H1 (cell line): ENCODE measurements around the gene ENO3. TPM values are rescaled to one million over a fixed set of nuclear protein-coding genes. Genes with fewer than 3 reads are reported as not detected.

Source experiments
- CTCF ChIA-PET: fragments of 300-600 bp; sonication (Branson Sonifier 250); formaldehyde crosslinking; loops from one replicate; lab custom pipeline; 2021; ENCODE audit not compliant: partially characterized antibody; lab: Charles Lee
- POLR2A ChIA-PET: fragments of 300-600 bp; sonication (Branson Sonifier 250); formaldehyde crosslinking; loops from one replicate; lab custom pipeline; 2021; ENCODE audit warnings: inconsistent platforms; ENCODE audit not compliant: partially characterized antibody; lab: Charles Lee
- DNase-seq, 2 experiments: peaks; one replicate each; pipeline versions ENCODE4 v3.0.0 to v3.0.0-alpha.2; 2010 to 2022; ENCODE audit warnings: low spot score in 2 of 2, low read depth in 1 of 2, mixed read lengths in 1 of 2
- FAIRE-seq: peaks from 2 replicates; lab custom pipeline; 2011; peaks lifted over from hg19 to GRCh38; lab: Jason Lieb, UNC
- H2AFZ ChIP-seq: 2 replicates; pipeline ENCODE4 v1.8.1; 2012; ENCODE audit warnings: low read length, inconsistent platforms
- H2AK5ac ChIP-seq: 2 replicates; pipeline ENCODE4 v1.6.1; 2013; ENCODE audit warnings: low read depth, low read length
- H2BK120ac ChIP-seq: replicated peaks from 2 replicates; pipeline ENCODE3; 2013; ENCODE audit warnings: low read depth, low read length, inconsistent platforms
- H2BK12ac ChIP-seq: 2 replicates; pipeline ENCODE4 v1.6.1; 2013; ENCODE audit warnings: low read depth, low read length
- H2BK15ac ChIP-seq: 2 replicates; pipeline ENCODE4 v1.6.1; 2013; ENCODE audit warnings: low read length
- H2BK20ac ChIP-seq: 2 replicates; pipeline ENCODE4 v1.6.1; 2013; ENCODE audit warnings: low read length
- H2BK5ac ChIP-seq: 2 replicates; pipeline ENCODE4 v1.6.1; 2013; ENCODE audit warnings: low read depth, low read length
- H3K14ac ChIP-seq: 2 replicates; pipeline ENCODE4 v1.6.1; 2013; ENCODE audit warnings: inconsistent platforms; ENCODE audit not compliant: insufficient read length
- H3K18ac ChIP-seq: 2 replicates; pipeline ENCODE4 v1.6.1; 2013; ENCODE audit warnings: low read length; ENCODE audit errors: extremely low read depth
- H3K23ac ChIP-seq: 2 replicates; pipeline ENCODE4 v1.6.1; 2013; ENCODE audit warnings: inconsistent platforms; ENCODE audit not compliant: insufficient read length
- H3K23me2 ChIP-seq: 2 replicates; pipeline ENCODE4 v1.6.1; 2013; ENCODE audit warnings: low read depth, low read length
- H3K27ac ChIP-seq: 2 replicates; pipeline ENCODE4 v1.6.1; 2011; ENCODE audit warnings: low read depth, low read length, inconsistent platforms
- H3K27me3 ChIP-seq, 4 experiments: replicated peaks in 1 of 4; 1 replicate in 1 of 4; 2 replicates in 3 of 4; pipeline versions ENCODE4 v1.6.1 to v1.8.1; 2011 to 2013; ENCODE audit warnings: low read length in 3 of 4, mild to moderate bottlenecking in 3 of 4, inconsistent platforms in 2 of 4, mixed read lengths in 2 of 4, moderate library complexity in 1 of 4; ENCODE audit not compliant: control insufficient read depth in 3 of 4, insufficient read depth in 3 of 4; ENCODE audit errors: extremely low read depth in 1 of 4
- H3K36me3 ChIP-seq, 4 experiments: 2 replicates each; pipeline versions ENCODE4 v1.6.1 to v1.8.1; 2011 to 2013; ENCODE audit warnings: mild to moderate bottlenecking in 4 of 4, low read length in 3 of 4, moderate library complexity in 2 of 4, control low read depth in 1 of 4, inconsistent platforms in 1 of 4; ENCODE audit not compliant: insufficient read depth in 4 of 4, control insufficient read depth in 2 of 4
- H3K4ac ChIP-seq: replicated peaks from 2 replicates; pipeline ENCODE3; 2013; ENCODE audit warnings: low read length, low read depth, mixed read lengths, inconsistent platforms; ENCODE audit not compliant: insufficient read length
- H3K4me1 ChIP-seq, 4 experiments: replicated peaks in 1 of 4; 1 replicate in 1 of 4; 2 replicates in 3 of 4; pipeline versions ENCODE4 v1.6.1 to v1.8.1; 2011 to 2013; ENCODE audit warnings: low read length in 3 of 4, inconsistent platforms in 2 of 4, mixed read lengths in 1 of 4; ENCODE audit not compliant: insufficient read depth in 4 of 4, control insufficient read depth in 3 of 4
- H3K4me2 ChIP-seq, 2 experiments: 2 replicates each; pipeline versions ENCODE4 v1.6.1 to v1.8.1; 2011 to 2013; ENCODE audit warnings: low read depth in 2 of 2, low read length in 2 of 2, control low read depth in 1 of 2, inconsistent platforms in 1 of 2, mild to moderate bottlenecking in 1 of 2; ENCODE audit not compliant: insufficient read depth in 1 of 2
- H3K4me3 ChIP-seq, 4 experiments: fragments of 200-600, 300-600 bp in 1 of 4; sonication (generic), shearing (Covaris generic), sonication (Bioruptor Twin) in 1 of 4; 2 replicates each; pipeline versions ENCODE4 v1.5.1 to v1.8.1; 2011 to 2016; ENCODE audit warnings: low read length in 4 of 4, low read depth in 3 of 4, control low read depth in 2 of 4, inconsistent platforms in 2 of 4, mild to moderate bottlenecking in 2 of 4, mixed read lengths in 1 of 4, moderate library complexity in 1 of 4; ENCODE audit not compliant: insufficient read depth in 2 of 4; ENCODE audit errors: extremely low read depth in 1 of 4
- H3K56ac ChIP-seq: replicated peaks from 2 replicates; pipeline ENCODE3; 2013; ENCODE audit warnings: low read depth, mild to moderate bottlenecking, mixed read lengths, low read length, inconsistent platforms; ENCODE audit not compliant: insufficient read length
- H3K79me1 ChIP-seq: 2 replicates; pipeline ENCODE4 v1.6.1; 2013; ENCODE audit warnings: low read depth, low read length, control low read depth
- H3K79me2 ChIP-seq, 2 experiments: 2 replicates each; pipeline versions ENCODE4 v1.6.1 to v1.8.1; 2012 to 2013; ENCODE audit warnings: low read length in 2 of 2, mild to moderate bottlenecking in 2 of 2, inconsistent platforms in 1 of 2; ENCODE audit not compliant: insufficient read depth in 2 of 2, control insufficient read depth in 1 of 2
- H3K9ac ChIP-seq, 4 experiments: replicated peaks in 1 of 4; 1 replicate in 1 of 4; 2 replicates in 3 of 4; pipeline versions ENCODE4 v1.6.1 to v1.8.1; 2011 to 2013; ENCODE audit warnings: low read depth in 3 of 4, low read length in 3 of 4, control low read depth in 2 of 4, mild to moderate bottlenecking in 2 of 4, moderate library complexity in 2 of 4, inconsistent platforms in 1 of 4; ENCODE audit errors: extremely low read depth in 1 of 4
- H3K9me3 ChIP-seq, 2 experiments: 2 replicates each; pipeline versions ENCODE4 v1.6.1 to v1.8.1; 2012 to 2013; ENCODE audit warnings: mild to moderate bottlenecking in 2 of 2, moderate library complexity in 2 of 2, control low read depth in 1 of 2, inconsistent platforms in 1 of 2, low read depth in 1 of 2, low read length in 1 of 2, mixed read lengths in 1 of 2; ENCODE audit not compliant: insufficient read depth in 2 of 2
- H4K20me1 ChIP-seq, 2 experiments: replicated peaks in 1 of 2; 2 replicates each; pipeline versions ENCODE3 to v1.8.1; 2011 to 2013; ENCODE audit warnings: inconsistent platforms in 2 of 2, low read length in 2 of 2, mild to moderate bottlenecking in 1 of 2; ENCODE audit not compliant: insufficient read depth in 2 of 2, control insufficient read depth in 1 of 2
- H4K5ac ChIP-seq: 2 replicates; pipeline ENCODE4 v1.6.1; 2013; ENCODE audit warnings: low read length, low read depth, mixed read lengths, inconsistent platforms; ENCODE audit not compliant: insufficient read length
- H4K8ac ChIP-seq: 2 replicates; pipeline ENCODE4 v1.8.0; 2013; ENCODE audit warnings: mild to moderate bottlenecking, moderate library complexity, low read length, inconsistent platforms; ENCODE audit not compliant: insufficient read depth; ENCODE audit errors: extremely low read depth
- H4K91ac ChIP-seq: replicated peaks from 2 replicates; pipeline ENCODE3; 2013; ENCODE audit warnings: low read length, mixed read lengths, inconsistent platforms; ENCODE audit not compliant: insufficient read length
- EP300 ChIP-seq, 2 experiments: IDR thresholded peaks; 1 replicate in 1 of 2; 2 replicates in 1 of 2; pipeline ENCODE4 v1.6.1; 2011 to 2012; ENCODE audit warnings: low read depth in 2 of 2, low read length in 2 of 2, mild to moderate bottlenecking in 2 of 2, borderline replicate concordance in 1 of 2, inconsistent platforms in 1 of 2, moderate library complexity in 1 of 2
- POLR2A ChIP-seq, 2 experiments: IDR thresholded peaks; 1 replicate in 1 of 2; 2 replicates in 1 of 2; pipeline ENCODE4 v1.6.1; 2011; ENCODE audit warnings: low read depth in 2 of 2, low read length in 2 of 2, mild to moderate bottlenecking in 2 of 2; ENCODE audit errors: control extremely low read depth in 1 of 2
- TBP ChIP-seq: IDR thresholded peaks from 2 replicates; pipeline ENCODE4 v1.6.1; 2011; ENCODE audit warnings: low read depth, low read length, improper control_type of control experiment
- WGBS, 2 experiments: shearing (Covaris generic) in 1 of 2; methylation state at CpG; one replicate each; pipeline versions ENCODE4 v1.1.6 to v1.1.7; 2013 to 2015; ENCODE audit warnings: low lambda C conversion rate in 2 of 2, mixed read lengths in 2 of 2, inconsistent platforms in 1 of 2, low coverage in 1 of 2, missing lambda C conversion rate in 1 of 2; ENCODE audit not compliant: insufficient replicate concordance in 2 of 2, insufficient coverage in 1 of 2, insufficient read length in 1 of 2; ENCODE audit errors: extremely low coverage in 1 of 2, missing lambda C conversion rate in 1 of 2; 5-methylcytosine and 5-hydroxymethylcytosine counted together
- polyA plus RNA-seq, 7 experiments: library from polyadenylated mRNA; depleted of rRNA in 3 of 7; stranded (reverse) in 5 of 7; unstranded in 2 of 7; fragments of >200 nt in 5 of 7; fragments of 200-250 nt in 2 of 7; gene quantifications; 1 replicate in 5 of 7; 2 replicates in 1 of 7; 4 replicates in 1 of 7; pipeline versions ENCODE4 v1.2.1 to v1.2.3, GENCODE V29; 2011 to 2013; ENCODE audit warnings: missing spikeins in 2 of 7, mixed read lengths in 2 of 7
- total RNA-seq: library from RNA; stranded (reverse); fragmentation: NEBNext Ultra II Directional; extraction: Animal tissue kit (Norgen Biotek cat#: 25700); gene quantifications from 2 replicates; pipeline ENCODE4 v1.2.1, GENCODE V29; 2021

The ENO3 gene
- total and polyA plus RNA-seq, 2 of the 8 experiments (the other 6 are each of a cell fraction or from before 2014, with no cell fraction given), result 25.0 to 25.7 TPM

GRCh38 chr17:4969047-4969550, 18.2 kb downstream of the ENO3 start:
- Histone ChIP-seq H2AFZ (no peak overlapping the region), H3K23me2 (peaks cover 19% of the 10 kb centered on the region; the same call in 1 of the 2 replicates), H4K8ac (peak overlapping the region; percentile 26; the same call in 1 of the 2 replicates), H2BK20ac (no peak overlapping the region), H3K4ac (peak overlapping the region; percentile 55), H2AK5ac (0 out of 2 replicates have a peak overlapping the region, but pooled peaks have one; percentile 86), H4K20me1 (peaks cover 2 to 11% of the 10 kb centered on the region in 2 experiments), H3K23ac (no peak overlapping the region), H4K5ac (peak overlapping the region; percentile 95), H3K79me2 (peaks cover 0 to 16% of the 10 kb centered on the region in 2 experiments; a peak in 2 of 4 replicates), H3K9ac (peak overlapping the region in 3 of 4 experiments; percentile 31 to 93 (median 77); a peak in 6 of 7 replicates), H3K27ac (no peak overlapping the region; the same call in 1 of the 2 replicates), H3K56ac (peak overlapping the region; percentile 75), H2BK12ac (peak overlapping the region; percentile 17; the same call in 1 of the 2 replicates), H3K4me1 (peaks cover 2 to 16% (median 9%) of the 10 kb centered on the region in 4 experiments), H3K79me1 (peaks cover 3% of the 10 kb centered on the region; the same call in 1 of the 2 replicates), H3K4me2 (peak overlapping the region; percentile 92 to 99), H3K14ac (no peak overlapping the region), H3K4me3 (peak overlapping the region; percentile 71 to 90 (median 85)), H3K18ac (peak overlapping the region; percentile 93), H4K91ac (peak overlapping the region; percentile 77), H2BK5ac (peak overlapping the region; percentile 96), H2BK120ac (no peak overlapping the region), H3K36me3 (peaks cover 0 to 11% (median 0%) of the 10 kb centered on the region in 4 experiments; a peak in 1 of 8 replicates), H3K27me3 (peaks cover 0 to 15% (median 6%) of the 10 kb centered on the region in 4 experiments; a peak in 3 of 7 replicates), H2BK15ac (peak overlapping the region; percentile 72; the same call in 1 of the 2 replicates), H3K9me3 (no peaks in the 10 kb centered on the region)
- no peak for FAIRE-seq
- peak; percentile 17; the same call in 1 of the 2 replicates for TF ChIP-seq TBP
- peak in 1 of 2 experiments; percentile 47; a peak in 1 of 3 replicates for TF ChIP-seq POLR2A (IDR thresholded peaks at IDR 0.05; ENCODE audit: control extremely low read depth in 1 of 2, low read depth in 2 of 2, low read length in 2 of 2)
- no peak for TF ChIP-seq EP300 (IDR thresholded peaks at IDR 0.05; ENCODE audit: borderline replicate concordance in 1 of 2, low read depth in 2 of 2, low read length in 2 of 2)
- no peak for DNase-seq
- POLR2A ChIA-PET, result interaction anchor here (0.6 to 32.4 kb wide), 12 partner anchors 9 to 243 kb away, joined by 3 to 987 read pairs (median 5); partner anchors contain the start of genes C17orf107, CAMTA2, ENO3 and INCA1
- CTCF ChIA-PET, result interaction anchor here (1.0 to 6.2 kb wide), 4 partner anchors 9 to 60 kb away, joined by 3 to 31 read pairs (median 6); partner anchors contain the start of gene ENO3
- whole genome bisulfite sequencing, 2 experiments, result 45% methylated on average over 15 of the region's 15 CpGs; no CpG with 5 or more reads in 1 of the 2 experiments
